Measurements from ENCODE around the gene PROX2.

PROX2 gene

GRCh38 chr14:74917178-74917543, 41.2 kb upstream of the PROX2 start:
- no peak overlapping the region for H2AFZ ChIP-seq (ENCODE audit: low read depth, low read length)

GRCh38 chr14:74915826-74916225, 39.9 kb upstream of the PROX2 start:
- ATAC-seq (ENCODE audit: insufficient read depth, low read depth) (no peak), DNase-seq (no peak)
- no peaks in the 10 kb centered on the region for H3K4me1 ChIP-seq (ENCODE audit: insufficient read depth, low read length)
- H4K20me1 ChIP-seq (ENCODE audit: insufficient read depth, low read length), result 0 out of 2 replicates have a peak, but pooled peaks cover 4% of the 10 kb centered on the region
- TF ChIP-seq EZH2 (IDR thresholded peaks at IDR 0.05; ENCODE audit: borderline replicate concordance, low read depth, low read length, severe bottlenecking) (no peak), CTCF (IDR thresholded peaks at IDR 0.05; ENCODE audit: borderline replicate concordance, extremely low read depth, low read length, poor library complexity, severe bottlenecking) (no peak)
- H3K9me3 ChIP-seq (ENCODE audit: insufficient read depth, low read length, severe bottlenecking), result no peaks in the 10 kb centered on the region
- H3K27ac ChIP-seq (ENCODE audit: low read length), result no peak overlapping the region
- no peak overlapping the region for H2AFZ ChIP-seq (ENCODE audit: low read depth, low read length)
- no peak overlapping the region for H3K4me2 ChIP-seq (ENCODE audit: insufficient read depth, low read length)
- no peak overlapping the region for H3K9ac ChIP-seq (ENCODE audit: low read depth, low read length)
- H3K36me3 ChIP-seq (ENCODE audit: insufficient read depth, low read length), result no peaks in the 10 kb centered on the region
- no peak overlapping the region for H3K4me3 ChIP-seq (ENCODE audit: low read depth in 1 of 2, low read length in 2 of 2)
- peaks cover 3% of the 10 kb centered on the region for H3K27me3 ChIP-seq (ENCODE audit: insufficient read depth, low read length, poor library complexity)
- H3K79me2 ChIP-seq (ENCODE audit: insufficient read depth, low read length), result no peaks in the 10 kb centered on the region

More at GRCh38 chr14:74917178-74917543, 41.2 kb upstream of the PROX2 start:
- no peak overlapping the region for H3K9ac ChIP-seq (ENCODE audit: low read depth, low read length)
- peaks cover 3% of the 10 kb centered on the region for H3K27me3 ChIP-seq (ENCODE audit: insufficient read depth, low read length, poor library complexity)
- no peak for ATAC-seq (ENCODE audit: insufficient read depth, low read depth)
- H3K79me2 ChIP-seq (ENCODE audit: insufficient read depth, low read length), result no peaks in the 10 kb centered on the region
- no peak overlapping the region for H3K4me3 ChIP-seq (ENCODE audit: low read depth in 1 of 2, low read length in 2 of 2)
- no peak overlapping the region for H3K27ac ChIP-seq (ENCODE audit: low read length)
- no peaks in the 10 kb centered on the region for H3K4me1 ChIP-seq (ENCODE audit: insufficient read depth, low read length)
- DNase-seq, result no peak
- TF ChIP-seq CTCF (IDR thresholded peaks at IDR 0.05; ENCODE audit: borderline replicate concordance, extremely low read depth, low read length, poor library complexity, severe bottlenecking) (no peak), EZH2 (IDR thresholded peaks at IDR 0.05; ENCODE audit: borderline replicate concordance, low read depth, low read length, severe bottlenecking) (no peak)
- 0 out of 2 replicates have a peak, but pooled peaks cover 4% of the 10 kb centered on the region for H4K20me1 ChIP-seq (ENCODE audit: insufficient read depth, low read length)
- H3K36me3 ChIP-seq (ENCODE audit: insufficient read depth, low read length), result no peaks in the 10 kb centered on the region
- no peak overlapping the region for H3K4me2 ChIP-seq (ENCODE audit: insufficient read depth, low read length)
- no peaks in the 10 kb centered on the region for H3K9me3 ChIP-seq (ENCODE audit: insufficient read depth, low read length, severe bottlenecking)

GRCh38 chr14:74915426-74915825, 39.5 kb upstream of the PROX2 start:
- Histone ChIP-seq H3K9ac (ENCODE audit: low read depth, low read length) (no peak overlapping the region), H4K20me1 (ENCODE audit: insufficient read depth, low read length) (0 out of 2 replicates have a peak, but pooled peaks cover 4% of the 10 kb centered on the region), H2AFZ (ENCODE audit: low read depth, low read length) (no peak overlapping the region)

More at GRCh38 chr14:74915426-74915825, 39.5 kb upstream of the PROX2 start:
- H3K27me3 ChIP-seq (ENCODE audit: insufficient read depth, low read length, poor library complexity), result peaks cover 3% of the 10 kb centered on the region
- no peak overlapping the region for H3K4me2 ChIP-seq (ENCODE audit: insufficient read depth, low read length)
- no peaks in the 10 kb centered on the region for H3K79me2 ChIP-seq (ENCODE audit: insufficient read depth, low read length)
- H3K36me3 ChIP-seq (ENCODE audit: insufficient read depth, low read length), result no peaks in the 10 kb centered on the region
- TF ChIP-seq CTCF (IDR thresholded peaks at IDR 0.05; ENCODE audit: borderline replicate concordance, extremely low read depth, low read length, poor library complexity, severe bottlenecking), result no peak
- no peak for TF ChIP-seq EZH2 (IDR thresholded peaks at IDR 0.05; ENCODE audit: borderline replicate concordance, low read depth, low read length, severe bottlenecking)
- H3K27ac ChIP-seq (ENCODE audit: low read length), result no peak overlapping the region
- no peak overlapping the region for H3K4me3 ChIP-seq (ENCODE audit: low read depth in 1 of 2, low read length in 2 of 2)
- no peaks in the 10 kb centered on the region for H3K9me3 ChIP-seq (ENCODE audit: insufficient read depth, low read length, severe bottlenecking)
- H3K4me1 ChIP-seq (ENCODE audit: insufficient read depth, low read length), result no peaks in the 10 kb centered on the region
- ATAC-seq (ENCODE audit: insufficient read depth, low read depth), result no peak
- DNase-seq, result no peak
